Adipocyte (in vitro differentiated cells): Measurements from ENCODE around the gene AMPD3.

ENCODE experiments used
- DNase-seq: peaks from one replicate; pipeline ENCODE4 v3.0.0-alpha.2; 2015; ENCODE audit warnings: low read depth
- H3K27me3 ChIP-seq: replicated peaks from 2 replicates; pipeline ENCODE4 v1.7.0; 2013; ENCODE audit warnings: mild to moderate bottlenecking, low read length, moderate library complexity; ENCODE audit not compliant: control insufficient read depth, insufficient read depth
- H3K36me3 ChIP-seq: 2 replicates; pipeline ENCODE4 v1.7.0; 2013; ENCODE audit warnings: low read length, mild to moderate bottlenecking, moderate library complexity; ENCODE audit not compliant: control insufficient read depth, insufficient read depth, severe bottlenecking
- H3K4me1 ChIP-seq: 2 replicates; pipeline ENCODE4 v1.7.0; 2013; ENCODE audit warnings: mild to moderate bottlenecking, low read length, moderate library complexity; ENCODE audit not compliant: control insufficient read depth, insufficient read depth
- H3K4me3 ChIP-seq: 2 replicates; pipeline ENCODE4 v1.7.0; 2013; ENCODE audit warnings: mild to moderate bottlenecking, low read length, moderate library complexity
- H3K9ac ChIP-seq: 2 replicates; pipeline ENCODE4 v1.7.0; 2013; ENCODE audit warnings: mild to moderate bottlenecking, low read length, moderate library complexity
- H3K9me3 ChIP-seq: 2 replicates; pipeline ENCODE4 v1.7.0; 2013; ENCODE audit warnings: mild to moderate bottlenecking, low read length, moderate library complexity; ENCODE audit not compliant: control insufficient read depth

AMPD3 gene

GRCh38 chr11:10514709-10515108 is 59.6 kb downstream of the AMPD3 start:
- Histone ChIP-seq H3K27me3 (no peaks in the 10 kb centered on the region), H3K36me3 (peaks cover 67% of the 10 kb centered on the region), H3K4me3 (no peak overlapping the region), H3K4me1 (peaks cover 22% of the 10 kb centered on the region), H3K9me3 (no peaks in the 10 kb centered on the region), H3K9ac (peak overlapping the region; percentile 14)
- DNase-seq, result no peak

DNA sequence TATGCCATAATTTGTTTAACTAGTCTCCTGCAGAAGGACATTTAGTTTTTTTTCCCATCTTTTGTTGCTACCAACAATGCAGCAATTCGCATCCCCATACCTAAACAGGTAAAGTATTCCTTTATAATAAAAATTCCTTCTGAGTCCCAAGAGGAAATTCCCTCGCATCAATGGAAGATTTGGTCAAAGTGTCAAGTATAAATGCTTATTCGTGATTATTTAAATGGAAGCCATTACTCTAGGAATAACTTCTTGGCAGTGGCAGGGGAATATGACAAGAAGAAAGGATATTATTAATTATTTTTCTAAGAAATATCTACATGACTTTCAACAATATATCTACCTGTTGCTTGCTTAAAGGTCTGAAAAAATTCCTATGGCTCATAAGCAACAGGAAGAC is 60.4 kb downstream of the AMPD3 start:
- no peak for DNase-seq
- Histone ChIP-seq H3K36me3 (peaks cover 73% of the 10 kb centered on the region), H3K9ac (no peak overlapping the region), H3K4me1 (peaks cover 22% of the 10 kb centered on the region), H3K9me3 (no peaks in the 10 kb centered on the region), H3K27me3 (no peaks in the 10 kb centered on the region), H3K4me3 (no peak overlapping the region)

- Histone ChIP-seq H3K27me3 (no peaks in the 10 kb centered on the region), H3K4me3 (no peak overlapping the region), H3K9ac (no peak overlapping the region), H3K36me3 (peaks cover 80% of the 10 kb centered on the region), H3K4me1 (peaks cover 24% of the 10 kb centered on the region), H3K9me3 (no peaks in the 10 kb centered on the region)
- peak; percentile 13 for DNase-seq
Measured at GRCh38 chr11:10518123-10518522, 63.1 kb downstream of the AMPD3 start.

DNA sequence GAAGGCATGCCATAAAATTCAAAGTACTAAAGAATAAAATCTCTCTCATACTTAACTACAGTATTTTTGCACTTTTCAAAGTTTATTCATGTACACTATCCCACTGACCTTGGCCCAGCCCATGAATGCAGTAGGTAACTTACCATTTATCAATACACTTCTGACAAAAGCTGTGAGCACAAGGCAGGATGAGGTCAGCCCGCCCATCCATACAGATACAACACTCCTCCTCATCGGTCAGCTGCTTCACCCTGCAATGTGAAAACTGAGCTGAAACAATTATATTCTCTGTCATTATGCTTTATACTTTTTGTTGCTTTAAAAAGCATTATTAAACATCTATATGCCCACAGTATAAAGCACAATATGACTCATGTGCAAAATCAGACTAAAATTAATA is 63.8 kb downstream of the AMPD3 start:
- no peaks in the 10 kb centered on the region for H3K9me3 ChIP-seq

DNA sequence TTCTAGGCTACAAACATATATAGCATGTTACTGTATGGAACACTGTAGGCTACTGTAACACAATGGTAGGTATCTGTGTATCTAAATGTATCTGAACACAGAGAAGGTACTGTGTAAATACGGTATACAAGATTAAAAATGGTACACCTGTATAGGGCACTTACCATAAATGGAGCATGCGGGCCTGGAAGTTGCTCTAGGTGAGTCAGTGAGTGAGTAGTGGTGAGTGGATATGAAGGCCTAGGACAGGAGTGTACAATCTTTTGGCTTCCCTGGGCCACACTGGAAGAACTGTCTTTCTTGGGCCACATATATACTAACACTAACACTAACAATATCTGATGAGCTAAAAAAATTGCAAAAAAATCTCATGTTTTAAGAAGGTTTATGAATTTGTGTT is 64.6 kb downstream of the AMPD3 start:
- Histone ChIP-seq H3K9me3 (no peaks in the 10 kb centered on the region), H3K36me3 (peaks cover 84% of the 10 kb centered on the region), H3K9ac (no peak overlapping the region), H3K4me1 (peaks cover 18% of the 10 kb centered on the region), H3K27me3 (no peaks in the 10 kb centered on the region), H3K4me3 (no peak overlapping the region)
- no peak for DNase-seq

More for the DNA sequence above, 63.8 kb downstream of the AMPD3 start:
- Histone ChIP-seq H3K4me3 (no peak overlapping the region), H3K9ac (no peak overlapping the region), H3K36me3 (peaks cover 83% of the 10 kb centered on the region), H3K27me3 (no peaks in the 10 kb centered on the region), H3K4me1 (peaks cover 25% of the 10 kb centered on the region)
- no peak for DNase-seq

DNA sequence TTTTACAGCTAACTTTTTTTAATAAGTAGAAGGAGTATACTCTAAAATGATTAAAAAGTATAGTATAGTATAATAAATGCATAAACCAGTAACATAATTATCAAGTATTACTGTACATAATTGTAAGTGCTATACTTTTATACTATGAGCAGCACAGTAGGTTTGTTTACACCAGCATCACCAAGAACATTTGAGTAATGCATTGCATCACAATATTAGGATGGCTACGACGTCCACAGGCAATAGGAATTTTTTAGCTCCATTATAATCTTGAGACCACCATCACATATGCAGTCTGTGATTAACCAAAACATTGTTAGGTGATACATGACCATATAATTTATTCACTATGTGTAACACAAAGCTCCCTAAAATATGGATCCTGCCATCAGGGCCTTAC is 65.5 kb downstream of the AMPD3 start:
- no peaks in the 10 kb centered on the region for H3K9me3 ChIP-seq
- peaks cover 88% of the 10 kb centered on the region for H3K36me3 ChIP-seq

GRCh38 chr11:10522276-10522675 is 67.2 kb downstream of the AMPD3 start:
- peaks cover 89% of the 10 kb centered on the region for H3K36me3 ChIP-seq
- H3K9me3 ChIP-seq, result no peaks in the 10 kb centered on the region
- no peak overlapping the region for H3K4me3 ChIP-seq
- no peak for DNase-seq
- no peak overlapping the region for H3K9ac ChIP-seq
- no peaks in the 10 kb centered on the region for H3K27me3 ChIP-seq
- H3K4me1 ChIP-seq, result peaks cover 16% of the 10 kb centered on the region

More for the DNA sequence above, 65.5 kb downstream of the AMPD3 start:
- Histone ChIP-seq H3K4me3 (no peak overlapping the region), H3K9ac (no peak overlapping the region), H3K27me3 (no peaks in the 10 kb centered on the region), H3K4me1 (peaks cover 10% of the 10 kb centered on the region)
- DNase-seq, result no peak

GRCh38 chr11:10522921-10523320 is 67.9 kb downstream of the AMPD3 start:
- Histone ChIP-seq H3K36me3 (peaks cover 95% of the 10 kb centered on the region), H3K27me3 (no peaks in the 10 kb centered on the region), H3K4me3 (no peak overlapping the region), H3K4me1 (peaks cover 23% of the 10 kb centered on the region), H3K9me3 (no peaks in the 10 kb centered on the region), H3K9ac (peak overlapping the region; percentile 31)
- DNase-seq, result peak; percentile 24

- Histone ChIP-seq H3K9me3 (no peaks in the 10 kb centered on the region), H3K36me3 (peaks cover 96% of the 10 kb centered on the region), H3K9ac (no peak overlapping the region), H3K4me3 (no peak overlapping the region), H3K27me3 (no peaks in the 10 kb centered on the region), H3K4me1 (peaks cover 38% of the 10 kb centered on the region)
- DNase-seq, result no peak
Measured at GRCh38 chr11:10524471-10524870, 69.4 kb downstream of the AMPD3 start.

DNA sequence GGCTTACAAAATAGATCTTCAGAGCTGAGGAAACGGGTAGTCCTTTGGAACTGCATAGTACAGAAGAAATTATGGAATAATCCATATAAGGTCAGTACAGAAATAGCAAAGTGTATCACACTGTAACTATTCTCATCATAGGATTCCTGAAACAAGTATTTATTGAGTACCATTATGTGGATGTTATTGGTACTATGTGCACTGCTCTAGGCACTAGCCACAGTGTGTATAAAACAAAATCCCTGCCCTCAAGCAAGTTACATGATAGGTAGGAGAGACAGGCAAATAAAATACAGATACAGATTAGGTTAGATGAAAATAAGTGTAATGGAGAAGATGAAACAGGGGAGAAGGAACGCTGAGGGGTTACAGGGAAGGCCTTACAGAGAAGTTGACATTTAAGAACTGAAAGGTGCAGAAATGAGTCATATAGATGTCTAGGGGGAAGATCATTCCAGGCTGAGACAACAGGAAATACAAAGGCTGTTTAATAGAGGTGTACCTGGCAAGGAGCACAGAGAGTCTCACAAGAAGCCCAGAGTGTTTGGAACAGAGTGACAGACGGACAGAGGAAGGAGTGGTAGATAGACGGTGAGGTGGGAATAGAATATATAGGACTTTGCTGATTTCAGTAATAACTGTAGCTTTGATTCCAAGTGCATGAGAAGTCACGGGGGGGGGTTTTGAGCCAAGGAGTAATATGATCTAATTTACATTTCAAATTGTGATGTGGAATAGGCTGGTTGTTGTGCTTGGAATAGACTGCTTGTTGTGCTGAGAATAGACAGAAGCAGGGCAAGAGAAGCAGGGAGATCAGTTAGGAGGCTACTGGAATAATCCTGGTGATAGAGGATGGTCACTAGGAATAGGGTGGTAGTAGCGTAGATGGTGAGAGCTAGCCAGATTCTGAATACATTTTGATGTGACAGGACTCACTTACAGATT is 72.2 kb downstream of the AMPD3 start:
- no peaks in the 10 kb centered on the region for H3K27me3 ChIP-seq
- peak overlapping the region; percentile 62 for H3K9ac ChIP-seq
- peaks cover 96% of the 10 kb centered on the region for H3K36me3 ChIP-seq
- H3K4me3 ChIP-seq, result no peak overlapping the region
- DNase-seq, result peak; percentile 64
- peaks cover 44% of the 10 kb centered on the region for H3K4me1 ChIP-seq
- no peaks in the 10 kb centered on the region for H3K9me3 ChIP-seq

GRCh38 chr11:10528121-10528520 is 73.1 kb downstream of the AMPD3 start:
- peaks cover 95% of the 10 kb centered on the region for H3K36me3 ChIP-seq

More at GRCh38 chr11:10528121-10528520, 73.1 kb downstream of the AMPD3 start:
- Histone ChIP-seq H3K9me3 (no peaks in the 10 kb centered on the region), H3K4me1 (peaks cover 37% of the 10 kb centered on the region), H3K27me3 (no peaks in the 10 kb centered on the region), H3K9ac (peak overlapping the region; percentile 62), H3K4me3 (no peak overlapping the region)
- peak; percentile 48 for DNase-seq
